NCI-H1048 (cell line): ENCODE measurements around the gene MORC2.

Experiments
- DNase-seq: peaks from one replicate; lab custom pipeline; 2025; lab: John Stamatoyannopoulos, UW

The MORC2 gene

DNA sequence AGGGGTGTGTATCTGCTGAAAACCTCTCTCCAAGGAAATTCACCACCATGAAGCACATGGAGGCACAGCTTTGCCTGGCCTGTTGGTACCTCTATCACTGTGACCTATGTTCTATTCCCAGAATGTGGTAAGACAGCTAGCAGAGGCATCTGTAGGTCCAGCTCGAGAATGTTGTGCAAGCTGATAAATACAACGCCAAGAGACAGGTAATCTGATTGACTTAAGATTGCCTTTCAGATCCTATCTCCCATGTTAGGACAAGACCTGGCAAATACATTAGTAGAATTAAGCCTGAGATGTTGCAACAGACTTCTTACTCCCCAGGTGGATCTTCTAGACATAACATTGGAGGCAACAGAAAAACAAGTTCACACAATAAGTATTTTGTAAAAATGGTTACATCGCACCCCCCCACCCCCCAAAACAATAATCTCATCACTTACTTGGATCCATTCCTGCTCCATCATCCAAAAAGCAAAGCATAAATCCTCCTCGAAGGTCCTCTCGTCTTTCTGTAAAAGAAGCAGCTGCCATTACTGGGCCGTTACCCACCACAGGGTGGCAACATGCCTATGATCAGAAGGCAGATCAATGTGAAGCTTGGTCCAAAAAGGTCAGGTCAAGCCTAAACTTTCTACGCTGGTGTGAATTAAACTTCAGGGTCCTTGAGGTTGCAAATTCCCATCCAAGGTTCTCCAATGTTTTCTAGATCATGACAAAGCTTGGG, 18.5 kb downstream of the MORC2 start:
- DNase-seq = no peak

- DNase-seq = no peak
These were observed 19.6 kb downstream of the MORC2 start for GRCh38 chr22:30948930-30949342.

- DNase-seq = no peak
These were observed 20.6 kb downstream of the MORC2 start for GRCh38 chr22:30947816-30948454.

DNA sequence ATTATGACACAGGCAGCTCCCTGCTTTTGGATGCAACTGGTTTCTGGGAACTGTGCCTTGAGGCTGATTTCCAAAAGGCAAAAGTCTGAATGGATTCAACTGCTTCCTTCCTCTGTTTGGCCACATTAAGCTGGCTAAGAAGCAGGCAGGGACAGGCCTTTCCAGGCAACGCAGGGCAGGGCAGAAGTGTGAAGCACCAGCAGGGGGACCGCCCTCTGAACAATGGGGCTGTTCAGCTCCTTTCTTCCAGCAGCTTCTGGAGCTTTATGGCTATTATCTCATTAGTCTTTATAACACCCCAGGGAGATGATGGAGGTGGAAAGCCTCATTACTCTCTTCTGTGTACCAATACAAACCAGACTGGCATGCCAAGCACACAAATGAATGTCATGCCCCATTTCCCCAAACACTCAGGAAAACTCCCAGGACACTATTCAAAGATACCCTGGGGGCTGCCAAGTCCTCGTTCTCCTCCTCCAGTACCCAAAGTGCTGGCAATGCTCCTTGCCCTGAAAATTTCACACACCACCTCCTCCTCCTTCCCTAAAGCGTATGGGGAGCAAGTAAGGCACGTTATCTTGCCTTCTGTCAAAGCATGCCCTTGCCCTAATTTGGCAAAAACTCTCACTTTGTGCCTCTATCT, 21.3 kb downstream of the MORC2 start:
- no peak for DNase-seq

DNA sequence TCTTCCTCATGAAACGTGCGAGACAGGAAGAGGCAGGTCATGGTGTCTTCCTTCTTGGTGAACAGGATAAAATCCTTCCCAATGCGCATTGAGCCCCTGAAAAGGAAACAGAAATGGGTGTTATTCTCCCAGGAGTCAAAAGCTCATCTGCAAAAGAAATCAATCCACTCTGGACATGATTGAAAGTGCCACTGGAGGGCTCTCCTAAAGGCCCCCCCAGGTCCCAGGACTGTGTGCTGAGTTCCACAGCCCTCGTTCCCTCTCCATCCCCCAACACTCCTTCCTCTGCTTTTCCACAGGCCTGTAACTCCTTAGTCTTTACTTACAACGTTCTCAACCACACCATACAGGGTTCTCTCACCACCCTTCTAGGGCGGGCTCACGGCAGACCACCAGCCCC, 22.2 kb downstream of the MORC2 start:
- no peak for DNase-seq

GRCh38 chr22:30945653-30946052, 22.9 kb downstream of the MORC2 start:
- no peak for DNase-seq

GRCh38 chr22:30944986-30945385, 23.6 kb downstream of the MORC2 start:
- no peak for DNase-seq

DNA sequence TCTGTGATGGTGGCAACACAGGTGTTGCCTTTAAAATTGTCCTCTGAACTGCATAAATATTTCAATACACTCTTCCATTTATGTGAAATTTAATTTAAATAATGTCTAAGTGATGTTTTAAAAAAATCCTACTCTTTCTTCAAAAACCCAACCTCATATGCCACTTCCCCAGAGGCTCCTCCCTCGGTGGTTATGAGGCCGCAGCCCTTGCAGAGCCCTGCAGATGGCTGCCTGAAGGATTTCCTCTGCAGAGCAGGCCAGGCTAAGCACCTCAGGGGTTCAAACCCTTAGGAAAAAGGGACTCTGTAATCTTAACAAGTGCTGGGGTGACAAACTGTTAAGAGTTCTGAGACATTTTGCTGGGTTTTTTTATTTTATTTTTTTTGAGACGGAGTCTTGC, 25.2 kb downstream of the MORC2 start:
- DNase-seq = no peak

DNA sequence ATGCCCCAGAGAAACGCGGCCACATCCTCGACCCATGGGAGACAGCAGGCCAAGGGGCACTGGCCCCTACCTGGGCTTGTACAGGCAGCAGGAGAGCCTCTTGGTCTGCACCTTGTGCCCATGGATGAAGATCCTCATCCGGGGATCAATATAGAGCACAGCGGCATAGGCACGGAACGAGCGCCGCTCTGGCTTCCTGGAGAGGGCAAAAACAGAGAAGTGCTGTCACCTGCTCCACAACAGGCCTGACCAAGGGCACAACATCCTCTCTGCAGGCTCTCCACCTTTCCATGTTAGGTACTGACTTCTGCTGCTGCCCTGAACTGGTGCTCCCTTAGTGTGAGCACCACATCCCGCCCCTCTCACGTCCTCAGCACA, 27.2 kb downstream of the MORC2 start:
- DNase-seq = no peak

- no peak for DNase-seq
These were observed 27.8 kb downstream of the MORC2 start for GRCh38 chr22:30940685-30941362.

DNA sequence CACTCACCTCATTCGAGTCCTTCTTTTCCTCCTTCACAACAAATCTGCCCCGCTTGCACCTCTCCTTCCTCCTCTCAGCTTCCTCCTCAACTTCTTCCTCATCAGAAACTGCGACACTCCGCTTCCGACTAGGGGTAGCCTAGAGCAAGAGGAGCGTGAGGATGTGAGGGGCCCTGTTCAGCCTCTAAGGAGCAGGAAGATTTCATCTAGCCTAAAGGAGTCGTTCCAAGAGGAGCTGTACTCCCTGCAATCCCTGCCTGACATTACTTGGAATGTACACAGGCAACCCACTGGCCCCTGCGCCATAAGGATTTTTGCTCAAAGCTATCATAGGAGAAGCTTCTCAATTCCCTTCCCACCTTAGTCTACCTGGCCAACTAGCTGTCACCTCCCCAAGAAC, 34.5 kb downstream of the MORC2 start:
- DNase-seq = no peak

- DNase-seq = no peak
These were observed 35.1 kb downstream of the MORC2 start for GRCh38 chr22:30933457-30933856.

GRCh38 chr22:30932661-30933060, 35.9 kb downstream of the MORC2 start:
- no peak for DNase-seq

- DNase-seq = no peak
These were observed 36.9 kb downstream of the MORC2 start for GRCh38 chr22:30931541-30932300.

GRCh38 chr22:30930228-30930627, 38.3 kb downstream of the MORC2 start:
- DNase-seq = no peak

DNA sequence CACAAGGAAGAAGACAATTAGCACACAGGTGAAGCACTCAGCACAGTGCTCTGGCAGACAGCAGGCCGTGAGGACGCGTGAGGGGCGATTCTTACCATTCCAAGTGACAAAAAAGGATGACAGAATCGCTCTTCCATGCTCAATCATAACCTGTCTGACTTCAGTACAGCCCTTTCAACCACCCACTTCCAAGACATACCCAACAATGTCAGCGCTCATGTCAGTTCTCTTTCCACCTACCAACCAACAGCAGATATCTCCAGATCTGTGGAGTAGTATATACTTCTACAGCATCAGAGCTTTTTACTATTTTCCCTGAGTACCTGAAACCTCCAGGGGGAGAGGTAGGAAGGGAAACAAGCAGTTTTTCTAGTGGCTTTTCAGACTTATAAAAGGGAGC, 40.2 kb downstream of the MORC2 start:
- no peak for DNase-seq

DNA sequence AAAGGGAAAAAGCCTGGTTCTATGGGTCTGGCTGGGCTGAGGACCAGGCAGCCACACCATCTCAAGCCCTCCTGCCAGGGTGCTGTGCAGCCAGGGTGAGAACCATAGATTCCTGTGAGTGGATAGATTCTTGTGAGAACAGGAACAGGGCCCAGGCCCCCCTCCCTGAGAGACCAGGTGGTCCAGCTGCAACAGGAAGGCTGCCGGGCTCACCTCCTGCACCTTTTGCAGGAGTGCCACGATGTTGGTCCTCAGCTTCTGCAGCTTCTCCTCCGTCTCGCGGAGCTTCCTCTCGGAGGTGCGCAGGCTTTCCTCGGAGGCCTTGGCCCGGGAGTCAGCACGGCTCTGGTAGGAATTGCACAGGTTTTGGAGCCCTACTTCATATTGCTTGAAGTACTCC, 40.8 kb downstream of the MORC2 start:
- DNase-seq = no peak

- DNase-seq = no peak
These were observed 41.9 kb downstream of the MORC2 start for GRCh38 chr22:30926706-30927105.

- no peak for DNase-seq
These were observed 42.9 kb downstream of the MORC2 start for GRCh38 chr22:30925667-30926066.

DNA sequence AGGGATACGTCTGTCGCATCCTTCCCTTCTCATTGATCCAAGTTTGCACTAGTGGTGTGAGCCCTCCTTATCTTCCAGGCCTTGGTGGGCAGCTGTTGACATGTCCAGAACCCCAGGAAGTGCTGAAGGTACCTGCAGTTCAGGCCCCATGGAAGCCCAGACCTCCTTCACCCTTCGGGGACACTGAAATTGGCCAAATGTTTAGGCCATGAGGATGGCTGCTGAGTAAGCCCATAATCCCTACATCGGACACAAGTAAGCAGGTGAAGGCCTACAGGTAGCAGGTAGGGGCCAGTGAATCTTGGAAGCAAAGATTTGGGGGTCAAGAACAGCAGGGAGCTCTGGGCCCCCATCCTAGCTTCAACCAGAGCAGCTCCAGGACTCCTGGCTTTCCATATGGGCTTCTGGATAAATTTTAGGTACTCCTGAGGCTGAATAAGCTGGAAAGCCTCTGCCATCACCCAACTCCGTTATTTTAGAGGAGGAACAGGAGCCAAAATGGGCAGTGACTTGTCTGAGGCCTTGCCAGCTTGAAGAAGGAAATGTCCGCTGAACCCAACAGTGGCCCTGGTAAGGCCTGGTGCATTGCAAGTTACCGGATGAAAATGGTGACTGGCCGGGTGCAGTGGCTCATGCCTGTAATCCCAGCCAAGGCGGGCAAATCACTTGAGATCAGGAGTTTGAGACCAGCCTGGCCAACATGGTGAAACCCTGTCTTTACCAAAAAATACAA, 45.2 kb downstream of the MORC2 start:
- DNase-seq = no peak

DNA sequence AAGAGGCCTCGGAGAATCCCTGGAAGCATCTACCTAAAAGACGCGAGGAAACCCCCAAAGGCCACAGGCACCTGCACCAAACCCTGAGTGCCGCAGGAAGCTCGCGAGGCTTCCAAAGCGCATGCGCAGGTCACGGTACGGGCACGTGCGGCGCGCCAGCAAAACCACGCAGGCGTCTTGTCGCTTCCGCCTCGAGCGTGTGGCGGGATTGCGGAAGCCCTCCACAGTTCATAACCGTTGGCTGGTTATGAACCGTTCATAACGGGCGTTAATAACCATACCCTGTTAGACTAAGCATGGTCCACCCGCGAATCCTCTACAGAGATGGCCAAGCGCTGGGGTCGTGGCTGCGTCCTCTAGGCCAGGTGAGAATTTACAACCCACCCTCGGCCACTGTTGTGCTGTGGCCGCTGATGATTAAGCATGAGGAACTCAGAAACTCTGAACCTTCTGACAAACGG, 46.4 kb downstream of the MORC2 start:
- DNase-seq = no peak
